Activated naive CD8-positive, alpha-beta T cell treated with anti-CD3 and anti-CD28 coated beads, Interleukin-2, amount 50 U/mL, for 24 hours (primary cell): ENCODE data around the gene GPANK1.

ENCODE experiments used
- ATAC-seq: fragments of 150-1000 bp; cut with Tn5 transposase; one replicate; pipeline ENCODE4 v1.10.0; 2021
- DNase-seq: peaks from one replicate; pipeline ENCODE4 v3.0.0; 2021
- H3K27ac Mint-ChIP-seq: one replicate; pipeline ENCODE4 v1.8.0; 2021; ENCODE audit warnings: mild to moderate bottlenecking, mixed read lengths
- H3K27me3 Mint-ChIP-seq: one replicate; pipeline ENCODE4 v1.8.0; 2021; ENCODE audit warnings: mixed read lengths
- H3K36me3 Mint-ChIP-seq: one replicate; pipeline ENCODE4 v1.8.0; 2021; ENCODE audit warnings: low read depth, mixed read lengths
- H3K4me1 Mint-ChIP-seq: one replicate; pipeline ENCODE4 v1.8.0; 2021; ENCODE audit warnings: mixed read lengths
- H3K4me3 Mint-ChIP-seq: one replicate; pipeline ENCODE4 v1.8.0; 2021; ENCODE audit warnings: mild to moderate bottlenecking, moderate library complexity, mixed read lengths
- H3K9me3 Mint-ChIP-seq: one replicate; pipeline ENCODE4 v1.8.0; 2021; ENCODE audit warnings: mixed read lengths

GPANK1 gene

GRCh38 chr6:31614075-31614619 lies 50.6 kb downstream of the GPANK1 start:
- H3K27ac Mint-ChIP-seq, result no peak overlapping the region
- no peak overlapping the region for H3K4me3 Mint-ChIP-seq
- H3K9me3 Mint-ChIP-seq, result no peaks in the 10 kb centered on the region
- no peaks in the 10 kb centered on the region for H3K27me3 Mint-ChIP-seq
- H3K36me3 Mint-ChIP-seq, result peaks cover 10% of the 10 kb centered on the region
- ATAC-seq, result no peak
- no peak for DNase-seq
- H3K4me1 Mint-ChIP-seq, result peaks cover 41% of the 10 kb centered on the region
